Neural cell (in vitro differentiated cells): ENCODE data around the gene DNAJC7.

Experiments used
- EP300 ChIP-seq: fragments of 450-650 bp; conservative IDR thresholded peaks from 2 replicates; pipeline ENCODE4 v1.6.1; 2014; ENCODE audit warnings: antibody characterized with exemption, mild to moderate bottlenecking, moderate library complexity; ENCODE audit not compliant: poor library complexity, severe bottlenecking
- SMC3 ChIP-seq: fragments of 450-650 bp; conservative IDR thresholded peaks from 2 replicates; pipeline ENCODE4 v1.6.1; 2014; ENCODE audit warnings: antibody characterized with exemption, mild to moderate bottlenecking, moderate library complexity; ENCODE audit not compliant: poor library complexity
- TF ChIP-seq, protein P1 (sequence below): fragments of 450-650 bp; IDR thresholded peaks from 2 replicates; pipeline ENCODE4 v1.5.1; 2014; ENCODE audit warnings: antibody characterized with exemption, mild to moderate bottlenecking, moderate library complexity; ENCODE audit not compliant: poor library complexity, severe bottlenecking

DNA sequence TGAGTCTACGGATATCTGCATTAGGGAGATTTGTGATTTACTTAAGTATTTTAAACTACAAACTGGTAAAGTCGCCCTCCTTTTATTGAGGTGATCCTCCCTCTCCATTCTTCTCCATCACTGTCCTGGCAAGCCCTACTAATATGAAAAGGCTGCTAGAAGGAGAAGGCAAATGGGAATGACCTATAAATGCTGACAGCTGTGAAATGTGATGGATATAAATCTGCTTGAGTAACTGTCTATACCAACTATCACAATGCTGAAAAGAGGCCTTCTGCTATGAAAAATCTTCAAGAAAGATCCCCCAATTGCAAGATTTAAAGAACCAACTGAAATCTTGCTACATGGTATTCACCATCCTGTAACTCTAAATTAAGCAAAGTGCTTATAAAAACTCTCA, 15.5 kb downstream of the DNAJC7 start:
- TF ChIP-seq, protein P1, sequence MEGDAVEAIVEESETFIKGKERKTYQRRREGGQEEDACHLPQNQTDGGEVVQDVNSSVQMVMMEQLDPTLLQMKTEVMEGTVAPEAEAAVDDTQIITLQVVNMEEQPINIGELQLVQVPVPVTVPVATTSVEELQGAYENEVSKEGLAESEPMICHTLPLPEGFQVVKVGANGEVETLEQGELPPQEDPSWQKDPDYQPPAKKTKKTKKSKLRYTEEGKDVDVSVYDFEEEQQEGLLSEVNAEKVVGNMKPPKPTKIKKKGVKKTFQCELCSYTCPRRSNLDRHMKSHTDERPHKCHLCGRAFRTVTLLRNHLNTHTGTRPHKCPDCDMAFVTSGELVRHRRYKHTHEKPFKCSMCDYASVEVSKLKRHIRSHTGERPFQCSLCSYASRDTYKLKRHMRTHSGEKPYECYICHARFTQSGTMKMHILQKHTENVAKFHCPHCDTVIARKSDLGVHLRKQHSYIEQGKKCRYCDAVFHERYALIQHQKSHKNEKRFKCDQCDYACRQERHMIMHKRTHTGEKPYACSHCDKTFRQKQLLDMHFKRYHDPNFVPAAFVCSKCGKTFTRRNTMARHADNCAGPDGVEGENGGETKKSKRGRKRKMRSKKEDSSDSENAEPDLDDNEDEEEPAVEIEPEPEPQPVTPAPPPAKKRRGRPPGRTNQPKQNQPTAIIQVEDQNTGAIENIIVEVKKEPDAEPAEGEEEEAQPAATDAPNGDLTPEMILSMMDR, result no peak
- no peak for TF ChIP-seq SMC3
- TF ChIP-seq EP300, result no peak
